HepG2 (cell line): Measurements from ENCODE around the gene TNFAIP2. TPM values are rescaled to one million over a fixed set of nuclear protein-coding genes. Genes with fewer than 3 reads are reported as not detected.

ENCODE experiments used
- ATAC-seq: fragments of 200-7000 bp; cut with Tn5 transposase; 3 replicates; pipeline ENCODE4 v1.9.1; 2020; ENCODE audit warnings: mild to moderate bottlenecking, moderate library complexity
- BruUV-seq: library from RNA; stranded (reverse); fragments of 400-500 nt; replicated peaks from 2 replicates; lab custom pipeline; 2021; lab: Mats Ljungman, UMichigan
- CTCF ChIA-PET: fragments of 300-600 bp; formaldehyde crosslinking; extraction: SDS; loops from one replicate; lab custom pipeline; 2021; ENCODE audit warnings: low total read pairs, inconsistent platforms, low intra/inter-chr PET ratio; lab: Yijun Ruan, JAX
- POLR2A ChIA-PET: fragments of 350-600 bp; sonication (Branson Sonifier 250); formaldehyde crosslinking; loops from one replicate; lab custom pipeline; 2020; ENCODE audit warnings: antibody characterized with exemption, inconsistent platforms; lab: Yijun Ruan, JAX
- DNase-seq: peaks from one replicate; pipeline ENCODE4 v3.0.0-alpha.2; 2015; ENCODE audit warnings: low spot score
- FAIRE-seq: peaks from 3 replicates; lab custom pipeline; 2011; peaks lifted over from hg19 to GRCh38; lab: Jason Lieb, UNC
- H2AFZ ChIP-seq: one replicate; pipeline ENCODE4 v1.6.1; 2011; ENCODE audit warnings: low read length, inconsistent platforms
- H3K27ac ChIP-seq: fragments of 300-600 bp; 3 replicates; pipeline ENCODE4 v1.8.0; 2011; ENCODE audit warnings: mixed run types, mild to moderate bottlenecking, mixed read lengths, low read length, inconsistent platforms; ENCODE audit not compliant: insufficient read depth; ENCODE audit errors: extremely low read length
- H3K27me3 ChIP-seq, 2 experiments: fragments of 200-600 bp in 1 of 2; 2 replicates in 1 of 2; 3 replicates in 1 of 2; pipeline versions ENCODE4 v1.6.0 to v1.8.0; 2011; ENCODE audit warnings: low read length in 2 of 2, mild to moderate bottlenecking in 2 of 2, moderate library complexity in 2 of 2, inconsistent platforms in 1 of 2; ENCODE audit not compliant: insufficient read depth in 2 of 2, control insufficient read depth in 1 of 2
- H3K36me3 ChIP-seq, 2 experiments: fragments of 200-600 bp in 1 of 2; replicated peaks in 1 of 2; 2 replicates in 1 of 2; 3 replicates in 1 of 2; pipeline versions ENCODE4 v1.5.1 to v1.8.0; 2011; ENCODE audit warnings: low read length in 2 of 2, inconsistent platforms in 1 of 2; ENCODE audit not compliant: insufficient read depth in 2 of 2, control insufficient read depth in 1 of 2
- H3K4me1 ChIP-seq: 2 replicates; pipeline ENCODE4 v1.5.1; 2012; ENCODE audit warnings: low read length, inconsistent platforms; ENCODE audit not compliant: insufficient read depth
- H3K4me2 ChIP-seq: 2 replicates; pipeline ENCODE4 v1.6.0; 2011; ENCODE audit warnings: low read depth, low read length, inconsistent platforms
- H3K4me3 ChIP-seq, 3 experiments: fragments of 200-600 bp in 1 of 3; sonication (generic), shearing (Covaris generic) in 1 of 3; replicated peaks in 1 of 3; 2 replicates each; pipeline ENCODE4 v1.5.1; 2011 to 2016; ENCODE audit warnings: low read length in 3 of 3, inconsistent platforms in 2 of 3, low read depth in 2 of 3, mild to moderate bottlenecking in 2 of 3, control low read depth in 1 of 3, mixed read lengths in 1 of 3; ENCODE audit not compliant: insufficient read depth in 1 of 3
- H3K79me2 ChIP-seq: one replicate; pipeline ENCODE4 v1.6.1; 2011; ENCODE audit warnings: low read length, inconsistent platforms; ENCODE audit not compliant: insufficient read depth
- H3K9ac ChIP-seq: 2 replicates; pipeline ENCODE4 v1.6.0; 2011; ENCODE audit warnings: mild to moderate bottlenecking, low read depth, low read length, inconsistent platforms; ENCODE audit not compliant: insufficient read depth
- H3K9me3 ChIP-seq: 2 replicates; pipeline ENCODE4 v1.5.1; 2012; ENCODE audit warnings: mild to moderate bottlenecking, low read length
- H4K20me1 ChIP-seq: 2 replicates; pipeline ENCODE4 v1.6.0; 2011; ENCODE audit warnings: inconsistent platforms, mild to moderate bottlenecking, low read length, moderate library complexity; ENCODE audit not compliant: insufficient read depth
- CREM ChIP-seq, 2 experiments: sonication (generic) in 1 of 2; formaldehyde crosslinking in 1 of 2; IDR thresholded peaks; 2 replicates each; pipeline versions ENCODE4 v1.4.0 to v1.6.1; 2016 to 2020; ENCODE audit warnings: antibody characterized with exemption in 1 of 2, mild to moderate bottlenecking in 1 of 2, missing genetic modification reagents in 1 of 2
- FLYWCH1 ChIP-seq: sonication (generic); formaldehyde crosslinking; IDR thresholded peaks from 2 replicates; pipeline ENCODE4 v1.8.1; 2023; ENCODE audit warnings: mild to moderate bottlenecking, missing genetic modification reagents
- GTF3A ChIP-seq: sonication (generic); formaldehyde crosslinking; conservative IDR thresholded peaks from 2 replicates; pipeline ENCODE4 v1.4.0; 2020; ENCODE audit warnings: mild to moderate bottlenecking, missing genetic modification reagents
- HINFP ChIP-seq: sonication (generic); formaldehyde crosslinking; IDR thresholded peaks from 2 replicates; pipeline ENCODE4 v1.4.0; 2020; ENCODE audit warnings: low read depth, mild to moderate bottlenecking, missing genetic modification reagents
- NR2F1 ChIP-seq, 2 experiments: fragments of 450-650 bp in 1 of 2; formaldehyde crosslinking in 1 of 2; IDR thresholded peaks; 2 replicates each; pipeline versions ENCODE4 v1.5.0 to v1.6.1; 2016 to 2020; ENCODE audit warnings: mild to moderate bottlenecking in 1 of 2, missing compliant biosample characterization in 1 of 2, missing genetic modification reagents in 1 of 2, moderate library complexity in 1 of 2
- SAP130 ChIP-seq: IDR thresholded peaks from 2 replicates; pipeline ENCODE4 v1.6.1; 2016; ENCODE audit warnings: low read depth
- ZNF235 ChIP-seq: sonication (generic); formaldehyde crosslinking; IDR thresholded peaks from 2 replicates; pipeline ENCODE4 v1.8.1; 2023; ENCODE audit warnings: mild to moderate bottlenecking, missing genetic modification reagents, borderline replicate concordance
- ZNF264 ChIP-seq: sonication (generic); formaldehyde crosslinking; IDR thresholded peaks from 2 replicates; pipeline ENCODE4 v1.4.0; 2020; ENCODE audit warnings: missing genetic modification reagents
- ZNF407 ChIP-seq: sonication (generic); formaldehyde crosslinking; IDR thresholded peaks from one replicate; pipeline ENCODE4 v1.5.1; 2020; ENCODE audit warnings: mild to moderate bottlenecking, missing genetic modification reagents; ENCODE audit errors: not compliant biosample characterization
- WGBS: methylation state at CpG from one replicate; pipeline ENCODE4 v1.1.6; 2017; ENCODE audit warnings: low lambda C conversion rate; 5-methylcytosine and 5-hydroxymethylcytosine counted together
- in situ Hi-C: cut with HindIII; loops from 2 replicates; pipeline ENCODE4 v1.10.0; 2017; ENCODE audit warnings: low pct_unique_long_range_greater_than_20kb; ENCODE audit not compliant: extremely low pct_ligation_motif_present
- intact Hi-C: fragments of 100-400 bp; cut with micrococcal nuclease; formaldehyde crosslinking; loops from one replicate; pipeline ENCODE4 v1.10.0; 2022; ENCODE audit not compliant: unreplicated experiment
- polyA plus RNA-seq, 8 experiments: library from polyadenylated mRNA; depleted of rRNA in 3 of 8; stranded (reverse) in 7 of 8; unstranded in 1 of 8; fragments of >200 nt; fragmentation: Illumina TruSeq in 4 of 8; extraction: Trizol in 4 of 8; gene quantifications; 2 replicates each; pipeline versions ENCODE4 v1.2.1 to v1.2.3, GENCODE V29; 2011 to 2016; ENCODE audit warnings: low read depth in 4 of 8, missing spikeins in 1 of 8, mixed read lengths in 1 of 8; ENCODE audit not compliant: insufficient read depth in 1 of 8
- total RNA-seq, 5 experiments: library from RNA; depleted of rRNA; stranded (reverse); fragments of >200 nt; fragmentation: Illumina TruSeq; extraction: Trizol; gene quantifications; 2 replicates each; pipeline ENCODE4 v1.2.3, GENCODE V29; 2016; ENCODE audit warnings: low read depth in 1 of 5
- TF ChIP-seq, protein P1 (sequence below): sonication (generic); formaldehyde crosslinking; IDR thresholded peaks from 2 replicates; pipeline ENCODE4 v1.4.0; 2020; ENCODE audit warnings: missing genetic modification reagents, low read depth, mild to moderate bottlenecking, borderline replicate concordance

Gene TNFAIP2
- total and polyA plus RNA-seq, 2 of the 13 experiments (the other 11 are each of a cell fraction or from before 2014, with no cell fraction given): 0.46 to 1.5 TPM

- H3K27me3 ChIP-seq: no peaks in the 10 kb centered on the region; a peak in 1 of 5 replicates
- intact Hi-C loops (no loop called here), in situ Hi-C loops (no loop called here)
- BruUV-seq: no TSS peak
- POLR2A ChIA-PET: interaction anchor here (0.6 to 3.9 kb wide), 13 partner anchors 9 to 244 kb away, joined by 3 to 55 read pairs (median 5); partner anchors contain the start of genes EIF5 and LBHD2
- peak; percentile 97 for DNase-seq
- peaks cover 29% of the 10 kb centered on the region for H3K79me2 ChIP-seq
- peak overlapping the region; percentile 63 to 73 (median 65) for H3K4me3 ChIP-seq
- peak; percentile 97 for FAIRE-seq
- ATAC-seq: peak; percentile 64
- H3K36me3 ChIP-seq: no peaks in the 10 kb centered on the region
- no peaks in the 10 kb centered on the region for H3K9me3 ChIP-seq
- H3K4me2 ChIP-seq: peak overlapping the region; percentile 99
- H3K9ac ChIP-seq: peak overlapping the region; percentile 87
- no peak overlapping the region for H2AFZ ChIP-seq
- 0% methylated on average over 2 of the region's 12 CpGs for WGBS
- peaks cover 78% of the 10 kb centered on the region for H3K4me1 ChIP-seq
- CTCF ChIA-PET: no interaction called here
- peak overlapping the region; percentile 99 for H3K27ac ChIP-seq
- peaks cover 8% of the 10 kb centered on the region; the same call in 1 of the 2 replicates for H4K20me1 ChIP-seq
- TF ChIP-seq GTF3A (0 out of 2 replicates have a peak, but pooled peaks have one; percentile 7), SAP130 (CRISPR knock-in tag) (peak; percentile 90), HINFP (CRISPR knock-in tag) (no peak), ZNF407 (CRISPR knock-in tag) (no peak), NR2F1 (CRISPR knock-in tag; IDR thresholded peaks at IDR 0.05) (peak; percentile 59 to 74; a peak in 2 of 4 replicates), CREM (IDR thresholded peaks at IDR 0.05) (peak; percentile 75), CREM (CRISPR knock-in tag; IDR thresholded peaks at IDR 0.05) (no peak), FLYWCH1 (CRISPR knock-in tag) (no peak), ZNF235 (peak; percentile 27; the same call in 1 of the 2 replicates), ZNF264 (CRISPR knock-in tag) (peak; percentile 62; the same call in 1 of the 2 replicates)
- TF ChIP-seq, protein P1, sequence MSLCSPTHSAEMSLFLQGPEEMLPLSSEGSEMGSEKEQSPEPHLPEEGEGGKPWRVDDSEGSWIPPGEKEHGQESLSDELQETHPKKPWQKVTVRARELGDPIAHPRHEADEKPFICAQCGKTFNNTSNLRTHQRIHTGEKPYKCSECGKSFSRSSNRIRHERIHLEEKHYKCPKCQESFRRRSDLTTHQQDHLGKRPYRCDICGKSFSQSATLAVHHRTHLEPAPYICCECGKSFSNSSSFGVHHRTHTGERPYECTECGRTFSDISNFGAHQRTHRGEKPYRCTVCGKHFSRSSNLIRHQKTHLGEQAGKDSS (CRISPR knock-in tag): 0 out of 2 replicates have a peak, but pooled peaks have one; percentile 21
These were observed 24.1 kb upstream of the TNFAIP2 start for GRCh38 chr14:103099081-103099732.
